Stimulated activated naive CD8-positive, alpha-beta T cell treated with anti-CD3 and anti-CD28 coated beads, Interleukin-15, amount 100 ng/mL, for 72 hours (primary cell): ENCODE results near the gene HOXD9.
A peak's percentile ranks its signal among the peaks of the same experiment; 100 is the strongest.

Source experiments
- ATAC-seq: fragments of 150-1000 bp; cut with Tn5 transposase; 2 replicates; pipeline ENCODE4 v1.10.0; 2021; ENCODE audit warnings: mild to moderate bottlenecking, moderate library complexity
- DNase-seq, 2 donors: peaks; one replicate each; pipeline ENCODE4 v3.0.0; 2021 to 2022
- H3K27ac Mint-ChIP-seq, 2 donors: one replicate each; pipeline ENCODE4 v1.8.0; 2022; ENCODE audit warnings: mild to moderate bottlenecking in 2 of 2, mixed read lengths in 2 of 2, moderate library complexity in 2 of 2
- H3K27me3 Mint-ChIP-seq: one replicate; pipeline ENCODE4 v1.8.0; 2022; ENCODE audit warnings: mixed read lengths
- H3K4me1 Mint-ChIP-seq: one replicate; pipeline ENCODE4 v1.8.0; 2022; ENCODE audit warnings: mild to moderate bottlenecking, mixed read lengths
- H3K4me3 Mint-ChIP-seq, 2 donors: one replicate each; pipeline ENCODE4 v1.8.0; 2022; ENCODE audit warnings: mild to moderate bottlenecking in 2 of 2, mixed read lengths in 2 of 2, moderate library complexity in 1 of 2
- H3K9me3 Mint-ChIP-seq, 2 donors: one replicate each; pipeline ENCODE4 v1.8.0; 2022; ENCODE audit warnings: mixed read lengths in 2 of 2

The HOXD9 gene

DNA sequence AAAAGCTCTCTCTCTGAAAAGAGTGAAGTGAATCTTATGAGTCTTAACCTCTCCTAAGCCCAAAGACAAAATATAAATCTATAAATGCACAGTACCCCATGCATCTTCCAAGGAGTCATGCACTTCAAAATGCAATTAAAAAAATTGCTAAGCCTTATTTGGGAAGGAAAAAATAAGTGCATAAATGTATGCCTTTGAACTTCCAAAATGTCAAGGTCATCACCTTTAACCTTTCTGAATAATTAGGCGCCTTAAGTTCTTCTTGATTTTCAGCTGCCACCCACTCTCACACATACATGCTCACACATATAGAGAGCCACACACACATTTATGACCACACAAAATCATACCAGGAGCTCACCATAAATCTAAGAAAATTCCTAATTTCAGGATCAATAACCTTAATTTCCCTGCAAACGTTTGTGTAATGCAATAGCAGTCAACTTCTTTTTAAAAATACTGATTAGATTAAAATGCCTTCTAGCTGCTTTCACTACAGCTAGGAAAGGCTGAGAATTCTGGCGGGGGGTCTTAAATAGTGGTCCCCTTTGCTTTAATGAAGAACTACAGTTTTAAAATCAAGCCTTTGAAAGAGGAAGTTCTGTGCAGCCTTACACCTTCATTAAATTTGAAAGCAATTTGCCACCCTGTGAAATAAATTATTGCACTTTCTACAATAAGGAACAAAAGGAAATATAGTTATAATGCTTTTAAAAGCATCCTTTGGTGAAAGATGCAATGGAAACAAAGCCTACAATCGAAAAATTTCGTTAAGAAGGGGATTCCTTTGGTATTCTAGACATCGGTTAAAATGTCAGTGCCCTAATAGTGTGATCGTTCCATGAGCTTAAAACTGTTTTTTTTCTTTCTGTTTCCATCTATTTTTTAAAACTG lies 11.9 kb upstream of the HOXD9 start:
- Mint-ChIP-seq H3K27ac (no peak overlapping the region), H3K4me1 (peaks cover 28% of the 10 kb centered on the region), H3K4me3 (no peak overlapping the region), H3K27me3 (peaks cover 92% of the 10 kb centered on the region), H3K9me3 (no peaks in the 10 kb centered on the region)
- DNase-seq: no peak
- ATAC-seq: no peak

DNA sequence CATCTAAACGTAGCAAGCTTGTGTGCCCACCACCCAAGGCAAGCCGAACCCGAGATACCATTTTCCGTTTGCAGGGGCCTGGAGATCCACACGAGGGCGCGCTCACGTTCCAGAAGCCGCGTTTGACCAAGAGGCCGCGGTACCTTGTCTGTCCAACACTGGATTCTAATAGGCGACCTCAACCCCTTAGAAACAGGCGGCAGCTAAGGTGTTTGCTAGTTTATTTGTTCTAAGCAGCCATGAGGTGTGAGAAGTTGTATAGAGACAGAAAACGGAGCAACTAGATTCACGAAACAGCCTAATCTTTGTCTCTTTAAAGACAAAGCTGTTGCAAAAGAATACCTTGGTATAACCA lies 11.2 kb upstream of the HOXD9 start:
- Mint-ChIP-seq H3K4me1 (peaks cover 22% of the 10 kb centered on the region), H3K4me3 (no peak overlapping the region), H3K9me3 (no peaks in the 10 kb centered on the region), H3K27me3 (peaks cover 92% of the 10 kb centered on the region), H3K27ac (peak overlapping the region in 1 of 2 donors; percentile 67)
- ATAC-seq: no peak
- peak in 1 of 2 donors; percentile 41 for DNase-seq

DNA sequence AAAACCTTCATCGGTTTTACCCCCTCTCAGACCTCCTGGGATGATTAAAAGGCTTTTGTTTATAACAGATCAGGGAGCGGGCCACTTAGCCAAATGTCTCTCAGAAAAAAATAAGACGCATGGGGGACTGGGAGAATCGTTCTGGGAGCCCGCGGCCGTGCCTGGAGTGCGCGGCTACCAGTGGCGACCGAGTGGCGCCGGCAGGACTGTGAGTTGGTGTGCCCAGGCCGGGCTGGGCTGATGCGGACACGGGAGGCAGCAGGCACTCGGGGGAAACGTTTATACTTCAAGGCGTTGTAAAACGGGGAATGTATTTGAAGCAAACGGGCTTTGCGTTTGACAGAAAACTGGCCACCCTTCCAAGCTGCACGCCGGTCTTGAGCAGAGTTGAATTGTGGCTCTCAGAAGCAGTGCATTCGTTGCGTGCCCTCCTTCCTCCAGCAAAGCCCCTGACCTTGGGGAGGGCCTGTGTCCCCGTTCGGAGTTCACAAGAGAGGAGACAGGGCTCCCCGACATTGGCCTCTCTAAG lies 10.6 kb upstream of the HOXD9 start:
- Mint-ChIP-seq H3K4me1 (peaks cover 19% of the 10 kb centered on the region), H3K9me3 (peaks cover 0 to 5% of the 10 kb centered on the region in 2 donors), H3K27me3 (peaks cover 92% of the 10 kb centered on the region), H3K27ac (peak overlapping the region in 1 of 2 donors; percentile 95), H3K4me3 (no peak overlapping the region)
- ATAC-seq (no peak), DNase-seq (no peak)

DNA sequence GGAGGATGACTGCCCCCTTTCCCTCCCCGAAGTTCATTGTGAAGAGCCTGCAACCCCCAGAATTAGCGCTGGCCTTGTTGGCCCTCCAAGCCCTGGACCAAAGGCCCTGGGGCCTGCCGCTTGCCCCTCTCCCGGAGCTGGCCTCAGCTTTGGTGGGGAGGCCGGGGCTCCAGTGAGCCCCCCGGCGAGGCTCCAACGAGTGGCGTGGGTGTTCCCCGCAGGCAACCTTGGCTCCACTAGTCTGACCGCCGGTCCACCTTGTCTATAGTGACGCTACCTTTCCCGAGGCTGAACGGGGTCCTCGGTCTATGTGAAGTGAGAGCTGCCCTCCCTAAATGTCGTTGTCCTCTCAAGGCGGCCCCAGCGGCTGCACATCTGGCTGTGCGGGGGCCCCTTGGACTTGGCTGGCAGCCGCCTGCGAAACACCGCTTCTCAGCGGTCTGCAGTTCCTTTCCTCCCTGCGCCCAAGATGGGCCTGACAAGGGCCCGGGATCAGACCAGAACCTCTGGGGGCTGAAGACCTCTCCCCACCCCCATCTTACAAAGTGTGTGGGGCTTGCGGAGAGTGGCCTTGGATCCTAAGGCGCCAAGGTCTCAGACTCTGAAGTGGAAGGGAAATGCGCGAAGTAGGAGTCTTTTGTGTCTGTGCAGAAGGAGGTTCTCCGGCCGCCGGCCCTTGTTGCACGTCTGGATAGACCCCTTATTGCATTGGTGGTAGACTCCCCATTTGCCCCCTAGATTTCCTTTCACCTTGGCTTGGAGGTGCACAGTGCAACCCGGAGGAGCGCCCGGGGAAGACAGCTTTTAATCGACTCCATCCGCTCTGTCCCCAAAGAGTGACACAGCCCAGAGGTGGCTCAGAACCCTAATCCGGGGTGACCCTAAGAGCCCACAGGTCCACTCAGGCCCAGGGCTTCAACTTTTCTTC lies 9.9 kb upstream of the HOXD9 start:
- Mint-ChIP-seq H3K4me3 (no peak overlapping the region), H3K27ac (peak overlapping the region in 1 of 2 donors; percentile 91), H3K27me3 (peaks cover 93% of the 10 kb centered on the region), H3K4me1 (peaks cover 19% of the 10 kb centered on the region), H3K9me3 (peaks cover 0 to 11% of the 10 kb centered on the region in 2 donors)
- no peak for ATAC-seq
- no peak for DNase-seq

DNA sequence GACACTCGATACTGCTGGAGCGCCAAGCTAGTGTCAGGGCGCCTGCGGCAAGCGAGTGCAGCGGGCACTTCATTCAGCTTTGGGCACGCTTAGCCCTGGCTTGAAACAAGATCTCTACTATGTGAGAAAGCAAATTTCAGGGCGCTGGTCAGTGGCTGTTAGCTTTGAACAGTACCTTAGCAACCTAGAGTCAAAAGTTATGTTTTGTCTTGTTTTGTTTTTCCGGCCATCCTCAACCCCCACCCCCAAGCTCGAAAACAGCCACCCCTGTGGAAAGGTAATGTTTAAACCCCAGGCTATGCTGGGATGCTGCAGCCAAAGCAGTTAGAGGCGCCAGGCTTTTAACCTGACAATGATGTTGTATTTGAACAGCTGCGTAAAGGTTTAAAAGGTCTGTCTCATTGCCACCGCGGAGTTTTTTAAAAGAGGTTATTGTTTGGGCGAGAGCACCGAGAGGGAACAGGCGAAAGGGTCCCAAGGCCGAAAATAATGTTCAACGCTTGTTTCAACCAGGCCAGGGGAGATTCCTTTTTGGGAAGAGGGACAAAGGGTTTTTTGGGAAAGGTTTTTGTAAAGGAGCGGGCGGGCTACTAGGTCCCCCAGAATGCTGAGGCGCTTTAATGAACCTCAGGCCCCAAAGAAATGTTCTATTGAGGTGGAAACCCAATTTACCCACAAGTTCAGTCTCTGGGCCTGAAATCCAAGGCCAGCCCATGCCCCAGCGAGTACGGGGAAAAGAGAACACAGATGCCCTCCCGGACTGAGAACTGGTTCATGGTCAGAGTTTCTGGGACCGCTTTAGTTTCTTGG lies 8.2 kb upstream of the HOXD9 start:
- no peak overlapping the region for H3K4me3 Mint-ChIP-seq
- ATAC-seq (no peak), DNase-seq (no peak)
- H3K27ac Mint-ChIP-seq: no peak overlapping the region
- peaks cover 97% of the 10 kb centered on the region for H3K27me3 Mint-ChIP-seq
- H3K9me3 Mint-ChIP-seq: peaks cover 8 to 11% of the 10 kb centered on the region in 2 donors
- H3K4me1 Mint-ChIP-seq: peaks cover 23% of the 10 kb centered on the region

DNA sequence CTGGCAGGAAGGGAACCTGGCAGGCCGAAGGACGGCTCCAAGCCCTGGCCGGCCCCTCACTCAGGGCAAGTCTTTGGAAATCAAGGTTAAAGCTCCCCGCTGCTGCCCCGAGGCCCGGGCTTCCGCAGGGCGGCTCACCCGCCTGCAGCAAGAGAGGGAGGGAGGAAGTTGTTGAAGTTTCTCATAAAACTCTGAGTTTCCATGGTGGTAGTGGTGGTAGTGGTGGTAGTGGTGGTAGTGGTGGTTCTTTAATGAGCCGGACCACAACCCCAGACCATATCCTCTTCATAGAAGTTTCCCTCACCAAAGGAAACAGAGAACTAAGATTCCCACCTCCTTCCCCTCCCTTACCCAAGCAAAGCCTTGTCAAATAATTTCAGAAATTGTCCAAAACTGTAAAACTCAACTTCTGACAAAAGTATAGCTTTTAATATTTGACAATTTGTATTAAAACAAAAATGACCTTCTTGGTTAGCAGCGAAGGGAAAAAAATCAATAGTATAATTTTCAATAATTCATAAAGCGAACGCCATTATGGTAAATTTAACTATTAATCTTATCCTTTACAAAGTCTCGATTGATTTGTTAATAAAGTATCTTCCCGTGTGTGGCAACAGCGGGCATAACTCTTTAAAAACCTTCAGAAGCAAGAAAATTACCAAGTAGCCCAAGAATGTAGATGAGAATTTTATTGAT lies 7.4 kb upstream of the HOXD9 start:
- peaks cover 8 to 11% of the 10 kb centered on the region in 2 donors for H3K9me3 Mint-ChIP-seq
- no peak overlapping the region for H3K4me3 Mint-ChIP-seq
- peaks cover 97% of the 10 kb centered on the region for H3K27me3 Mint-ChIP-seq
- ATAC-seq: no peak
- no peak overlapping the region for H3K27ac Mint-ChIP-seq
- DNase-seq: no peak
- peaks cover 19% of the 10 kb centered on the region for H3K4me1 Mint-ChIP-seq

DNA sequence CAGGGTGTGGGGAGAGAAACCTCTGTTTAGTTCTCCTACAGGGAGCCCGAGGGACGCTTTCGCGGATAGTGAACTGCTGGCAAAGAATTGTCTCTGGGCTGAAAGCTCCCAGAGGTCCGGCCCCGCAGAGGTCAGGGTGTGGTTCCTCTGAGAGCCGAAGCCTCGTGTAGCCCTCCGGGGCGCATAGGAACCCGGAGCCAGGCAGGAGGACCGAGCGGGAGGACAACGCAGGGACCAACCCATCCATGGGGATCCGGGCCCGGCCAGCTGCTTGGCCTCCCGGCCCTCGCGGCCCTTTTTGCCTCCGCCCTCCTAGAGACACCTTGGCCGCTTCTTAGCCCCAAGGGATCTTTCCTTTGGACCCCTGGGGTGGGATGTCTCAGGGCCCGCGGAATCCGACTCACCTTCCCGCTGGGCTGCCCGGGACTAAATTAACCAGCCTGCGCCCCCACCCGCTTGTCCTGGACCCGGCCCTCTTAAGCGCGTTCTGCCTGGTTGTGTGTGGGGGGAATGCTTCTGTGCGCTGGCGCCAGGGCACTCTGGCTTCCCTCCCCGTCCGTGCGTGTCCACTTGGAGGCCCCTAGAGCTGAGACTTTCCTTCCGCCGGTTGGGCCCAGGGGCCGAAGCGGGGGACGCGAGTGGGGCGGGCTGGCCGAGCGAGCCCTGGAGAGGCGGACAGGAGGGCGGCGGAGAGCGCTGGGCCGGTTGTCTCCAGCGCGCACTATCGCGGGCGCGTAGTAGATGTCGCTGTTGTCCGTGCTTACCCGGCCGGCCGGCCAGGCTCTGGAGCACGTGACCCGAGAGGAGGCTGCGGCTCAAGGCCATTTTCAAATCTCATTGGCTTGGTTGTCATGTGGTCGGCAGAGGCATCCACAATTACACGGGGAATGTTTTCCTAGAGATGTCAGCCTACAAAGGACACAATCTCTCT lies 6.4 kb upstream of the HOXD9 start, which contains the start of gene HOXD10:
Gene HOXD10, plus strand, starts transcription at position 896 of the 931 bp plus-strand sequence. CDS start 56 bp downstream, outside the sequence.
- Mint-ChIP-seq H3K4me1 (peaks cover 18% of the 10 kb centered on the region), H3K27me3 (peaks cover 97% of the 10 kb centered on the region), H3K9me3 (peaks cover 8 to 11% of the 10 kb centered on the region in 2 donors), H3K4me3 (no peak within 1 kb of the TSS), H3K27ac (peak within 1 kb of the TSS in 1 of 2 donors; percentile 63)
- ATAC-seq (no peak), DNase-seq (no peak)

DNA sequence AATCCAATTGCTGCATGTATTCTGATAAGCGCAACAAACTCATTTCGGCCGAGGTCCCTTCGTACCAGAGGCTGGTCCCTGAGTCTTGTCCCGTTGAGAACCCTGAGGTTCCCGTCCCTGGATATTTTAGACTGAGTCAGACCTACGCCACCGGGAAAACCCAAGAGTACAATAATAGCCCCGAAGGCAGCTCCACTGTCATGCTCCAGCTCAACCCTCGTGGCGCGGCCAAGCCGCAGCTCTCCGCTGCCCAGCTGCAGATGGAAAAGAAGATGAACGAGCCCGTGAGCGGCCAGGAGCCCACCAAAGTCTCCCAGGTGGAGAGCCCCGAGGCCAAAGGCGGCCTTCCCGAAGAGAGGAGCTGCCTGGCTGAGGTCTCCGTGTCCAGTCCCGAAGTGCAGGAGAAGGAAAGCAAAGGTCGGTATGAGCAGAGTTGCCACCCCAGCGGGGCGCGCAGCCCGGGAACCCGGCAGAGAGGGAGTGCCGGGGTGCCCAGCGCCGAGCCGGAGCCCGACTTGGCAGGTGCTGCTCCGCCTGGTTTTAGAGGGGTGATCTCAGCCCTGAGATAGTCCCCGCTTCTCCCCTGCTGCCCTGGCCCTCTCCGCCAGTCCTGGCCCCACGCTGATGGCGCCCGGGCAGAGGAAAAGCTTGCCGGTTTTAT lies 5.2 kb upstream of the HOXD9 start:
- no peak for ATAC-seq
- H3K9me3 Mint-ChIP-seq: peaks cover 8 to 11% of the 10 kb centered on the region in 2 donors
- no peak overlapping the region for H3K4me3 Mint-ChIP-seq
- H3K27ac Mint-ChIP-seq: no peak overlapping the region
- DNase-seq: no peak
- peaks cover 19% of the 10 kb centered on the region for H3K4me1 Mint-ChIP-seq
- H3K27me3 Mint-ChIP-seq: peaks cover 96% of the 10 kb centered on the region

DNA sequence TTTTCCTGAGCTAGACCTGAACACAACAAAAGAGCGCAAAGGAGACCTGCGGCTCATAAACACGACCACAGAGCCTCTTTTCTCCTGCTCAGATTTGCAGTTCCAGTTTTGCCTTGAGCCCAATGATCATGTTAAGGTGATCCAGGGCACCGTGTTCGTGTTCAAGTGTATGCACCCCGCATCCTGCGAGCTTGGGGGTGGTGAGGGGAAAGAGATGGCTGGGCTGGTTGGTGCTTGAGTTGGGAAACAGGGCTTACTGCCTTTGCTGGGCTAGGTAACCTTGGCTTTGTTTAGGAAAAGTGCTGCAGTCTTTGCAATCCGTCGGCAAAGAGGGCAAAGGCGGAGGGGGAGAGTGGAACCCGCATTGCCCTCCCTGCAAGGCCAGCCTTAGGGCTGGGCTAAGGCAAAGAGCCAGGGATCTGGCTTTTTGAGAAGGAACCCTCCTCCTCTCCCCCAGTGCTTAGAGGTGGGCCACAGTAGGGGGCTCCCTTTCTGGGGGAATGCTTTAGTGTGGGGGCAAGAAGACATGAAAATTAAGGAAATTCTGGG lies 4.6 kb upstream of the HOXD9 start:
- no peak for ATAC-seq
- Mint-ChIP-seq H3K27ac (no peak overlapping the region), H3K9me3 (peaks cover 8 to 11% of the 10 kb centered on the region in 2 donors), H3K4me3 (no peak overlapping the region), H3K4me1 (peaks cover 19% of the 10 kb centered on the region), H3K27me3 (peaks cover 96% of the 10 kb centered on the region)
- DNase-seq: no peak

DNA sequence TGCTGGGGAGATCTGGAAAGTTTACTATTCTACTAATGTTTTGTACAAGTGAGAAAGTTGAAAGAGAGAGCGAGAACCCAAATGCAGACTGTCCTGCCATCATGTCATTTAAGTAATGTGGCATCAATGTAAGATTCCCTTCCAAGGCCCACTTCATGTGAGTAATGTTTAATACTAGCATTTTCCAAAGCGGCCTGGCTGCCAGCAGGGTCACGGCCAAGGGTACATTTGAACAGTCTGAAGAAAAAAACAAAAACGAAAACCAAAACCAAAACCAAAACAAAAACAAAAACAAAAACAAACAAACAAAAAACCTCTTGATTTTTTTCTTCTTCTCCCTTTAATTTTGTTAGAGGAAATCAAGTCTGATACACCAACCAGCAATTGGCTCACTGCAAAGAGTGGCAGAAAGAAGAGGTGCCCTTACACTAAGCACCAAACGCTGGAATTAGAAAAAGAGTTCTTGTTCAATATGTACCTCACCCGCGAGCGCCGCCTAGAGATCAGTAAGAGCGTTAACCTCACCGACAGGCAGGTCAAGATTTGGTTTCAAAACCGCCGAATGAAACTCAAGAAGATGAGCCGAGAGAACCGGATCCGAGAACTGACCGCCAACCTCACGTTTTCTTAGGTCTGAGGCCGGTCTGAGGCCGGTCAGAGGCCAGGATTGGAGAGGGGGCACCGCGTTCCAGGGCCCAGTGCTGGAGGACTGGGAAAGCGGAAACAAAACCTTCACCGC lies 3.7 kb upstream of the HOXD9 start:
- ATAC-seq: no peak
- Mint-ChIP-seq H3K4me1 (peaks cover 26% of the 10 kb centered on the region), H3K27ac (no peak overlapping the region), H3K4me3 (peak overlapping the region in 1 of 2 donors; percentile 0), H3K9me3 (peaks cover 8 to 11% of the 10 kb centered on the region in 2 donors), H3K27me3 (peaks cover 96% of the 10 kb centered on the region)
- DNase-seq: no peak

DNA sequence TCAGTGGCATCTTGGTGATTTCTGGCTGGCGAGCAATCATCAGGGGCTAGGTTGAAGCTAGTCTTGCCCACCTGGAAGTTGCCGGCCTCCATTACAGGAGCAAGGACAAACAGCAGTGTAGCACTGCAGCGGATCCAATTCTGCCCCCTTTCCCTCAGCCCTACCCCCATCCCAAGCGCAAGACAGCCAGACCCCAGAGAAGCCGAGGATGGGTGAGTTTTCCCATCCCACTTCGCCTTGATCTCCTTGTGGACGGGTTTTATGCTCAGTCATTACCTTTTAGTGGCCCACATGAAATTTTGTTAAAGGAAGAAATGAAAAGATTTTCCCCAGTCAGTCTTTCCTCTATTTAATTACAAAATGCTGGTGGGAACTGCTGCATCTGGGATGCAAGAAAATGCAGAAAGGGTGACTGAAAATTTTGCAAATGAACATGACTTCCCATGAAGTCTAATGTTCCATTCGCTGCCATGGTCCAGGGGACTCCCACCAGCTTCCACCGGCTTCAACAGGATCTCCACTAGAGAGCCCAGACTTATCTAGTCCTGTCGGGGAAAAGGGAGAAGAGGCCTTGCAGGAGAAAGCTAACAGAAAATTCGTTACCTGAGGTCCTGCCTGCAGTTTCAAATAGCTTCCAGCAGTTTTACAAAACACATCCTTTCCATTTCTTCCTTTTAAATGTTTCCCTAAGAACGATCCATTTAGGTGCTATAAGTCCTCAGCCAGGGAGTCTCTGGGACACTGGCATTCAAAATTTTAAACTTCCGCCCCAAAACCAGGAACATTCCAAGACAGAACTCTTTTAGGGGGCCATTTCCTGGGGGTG lies 1.9 kb upstream of the HOXD9 start:
- no peak for DNase-seq
- Mint-ChIP-seq H3K4me1 (peaks cover 33% of the 10 kb centered on the region), H3K27me3 (peaks cover 99% of the 10 kb centered on the region), H3K27ac (no peak overlapping the region), H3K4me3 (no peak overlapping the region), H3K9me3 (peaks cover 8 to 11% of the 10 kb centered on the region in 2 donors)
- no peak for ATAC-seq
